ENCODE results near the gene SERPINA12.

Gene SERPINA12

GRCh38 chr14:94472842-94473241 is 36.4 kb downstream of the SERPINA12 start:
- H3K9ac ChIP-seq (ENCODE audit: low read length): no peak overlapping the region
- no peaks in the 10 kb centered on the region for H3K9me3 ChIP-seq (ENCODE audit: low read length)
- no peaks in the 10 kb centered on the region for H3K36me3 ChIP-seq (ENCODE audit: insufficient read depth, low read length)
- H3K9me2 ChIP-seq (ENCODE audit: low read depth, low read length): no peaks in the 10 kb centered on the region
- H3K27me3 ChIP-seq (ENCODE audit: insufficient read depth, low read length): no peaks in the 10 kb centered on the region; the same call in 1 of the 2 replicates
- H3F3A ChIP-seq (ENCODE audit: insufficient read depth, low read length): no peaks in the 10 kb centered on the region
- TF ChIP-seq EZH2 (IDR thresholded peaks at IDR 0.05; ENCODE audit: borderline replicate concordance, low read length) (no peak), CTCF (IDR thresholded peaks at IDR 0.05; ENCODE audit: low read length) (no peak)
- no peaks in the 10 kb centered on the region for H3K79me2 ChIP-seq (ENCODE audit: insufficient read depth, low read length)
- H4K20me1 ChIP-seq (ENCODE audit: insufficient read depth, low read length): no peaks in the 10 kb centered on the region
- no peak overlapping the region for H2AFZ ChIP-seq (ENCODE audit: low read length)
- H3K4me3 ChIP-seq (ENCODE audit: low read depth, low read length, poor library complexity, severe bottlenecking): no peak overlapping the region
- H3K4me1 ChIP-seq (ENCODE audit: insufficient read depth, low read length, severe bottlenecking): peaks cover 4% of the 10 kb centered on the region
- H3K4me2 ChIP-seq (ENCODE audit: low read length): no peak overlapping the region
- H3K27ac ChIP-seq (ENCODE audit: low read depth, low read length, poor library complexity, severe bottlenecking): no peak overlapping the region

- H3K9ac ChIP-seq (ENCODE audit: low read length): no peak overlapping the region
- H4K20me1 ChIP-seq (ENCODE audit: insufficient read depth, low read length): no peaks in the 10 kb centered on the region
- H3K79me2 ChIP-seq (ENCODE audit: insufficient read depth, low read length): no peaks in the 10 kb centered on the region
- no peak overlapping the region for H3K4me3 ChIP-seq (ENCODE audit: low read depth, low read length, poor library complexity, severe bottlenecking)
- no peak for TF ChIP-seq CTCF (IDR thresholded peaks at IDR 0.05; ENCODE audit: low read length)
- no peak for TF ChIP-seq EZH2 (IDR thresholded peaks at IDR 0.05; ENCODE audit: borderline replicate concordance, low read length)
- H3K27ac ChIP-seq (ENCODE audit: low read depth, low read length, poor library complexity, severe bottlenecking): no peak overlapping the region
- peaks cover under 1% of the 10 kb centered on the region for H3K4me1 ChIP-seq (ENCODE audit: insufficient read depth, low read length, severe bottlenecking)
- no peaks in the 10 kb centered on the region for H3F3A ChIP-seq (ENCODE audit: insufficient read depth, low read length)
- H3K9me3 ChIP-seq (ENCODE audit: low read length): no peaks in the 10 kb centered on the region
- H3K27me3 ChIP-seq (ENCODE audit: insufficient read depth, low read length): no peaks in the 10 kb centered on the region; the same call in 1 of the 2 replicates
- H2AFZ ChIP-seq (ENCODE audit: low read length): no peak overlapping the region
- H3K4me2 ChIP-seq (ENCODE audit: low read length): no peak overlapping the region
- H3K9me2 ChIP-seq (ENCODE audit: low read depth, low read length): no peaks in the 10 kb centered on the region
- no peaks in the 10 kb centered on the region for H3K36me3 ChIP-seq (ENCODE audit: insufficient read depth, low read length)
Observed at GRCh38 chr14:94471045-94471444, 38.2 kb downstream of the SERPINA12 start.

GRCh38 chr14:94470311-94470710 is 39.0 kb downstream of the SERPINA12 start:
- H3K79me2 ChIP-seq (ENCODE audit: insufficient read depth, low read length): no peaks in the 10 kb centered on the region
- no peak overlapping the region for H3K9ac ChIP-seq (ENCODE audit: low read length)
- no peaks in the 10 kb centered on the region; the same call in 1 of the 2 replicates for H3K27me3 ChIP-seq (ENCODE audit: insufficient read depth, low read length)
- no peaks in the 10 kb centered on the region for H3K9me3 ChIP-seq (ENCODE audit: low read length)
- H3K36me3 ChIP-seq (ENCODE audit: insufficient read depth, low read length): no peaks in the 10 kb centered on the region
- no peak overlapping the region for H3K4me2 ChIP-seq (ENCODE audit: low read length)
- H2AFZ ChIP-seq (ENCODE audit: low read length): no peak overlapping the region
- no peaks in the 10 kb centered on the region for H4K20me1 ChIP-seq (ENCODE audit: insufficient read depth, low read length)
- H3K27ac ChIP-seq (ENCODE audit: low read depth, low read length, poor library complexity, severe bottlenecking): no peak overlapping the region
- TF ChIP-seq CTCF (IDR thresholded peaks at IDR 0.05; ENCODE audit: low read length) (no peak), EZH2 (IDR thresholded peaks at IDR 0.05; ENCODE audit: borderline replicate concordance, low read length) (no peak)
- no peaks in the 10 kb centered on the region for H3K9me2 ChIP-seq (ENCODE audit: low read depth, low read length)
- no peaks in the 10 kb centered on the region for H3F3A ChIP-seq (ENCODE audit: insufficient read depth, low read length)
- H3K4me1 ChIP-seq (ENCODE audit: insufficient read depth, low read length, severe bottlenecking): no peaks in the 10 kb centered on the region
- no peak overlapping the region for H3K4me3 ChIP-seq (ENCODE audit: low read depth, low read length, poor library complexity, severe bottlenecking)
